ENCODE results near the gene DCAF4L1. TPM values are rescaled to one million over a fixed set of nuclear protein-coding genes. Genes with fewer than 3 reads are reported as not detected.

The DCAF4L1 gene
- total RNA-seq, 3 donors from 2014 or later = 0.29 to 0.48 (median 0.33) TPM

GRCh38 chr4:42008011-42008786 is 26.6 kb downstream of the DCAF4L1 start:
- Histone ChIP-seq H3K36me3 (no peaks in the 10 kb centered on the region), H3K4me1 (no peaks in the 10 kb centered on the region), H3K9me3 (no peaks in the 10 kb centered on the region), H3K4me3 (no peak overlapping the region), H3K27me3 (no peaks in the 10 kb centered on the region), H3K27ac (no peak overlapping the region)
- DNase-seq (ENCODE audit: low spot score in 2 of 2) = no peak
- TF ChIP-seq POLR2A (IDR thresholded peaks at IDR 0.05) = no peak
- intact Hi-C loops (cut with DNase I; ENCODE audit: low total_unique reads) = no loop called here

- Histone ChIP-seq H3K4me1 (no peaks in the 10 kb centered on the region), H3K27me3 (no peaks in the 10 kb centered on the region), H3K9me3 (no peaks in the 10 kb centered on the region), H3K4me3 (no peak overlapping the region), H3K27ac (no peak overlapping the region), H3K36me3 (no peaks in the 10 kb centered on the region)
- intact Hi-C loops (cut with DNase I; ENCODE audit: low total_unique reads) = no loop called here
- no peak for DNase-seq (ENCODE audit: low spot score in 2 of 2)
- TF ChIP-seq POLR2A (IDR thresholded peaks at IDR 0.05) (no peak), POLR2AphosphoS5 (IDR thresholded peaks at IDR 0.05) (no peak), CTCF (IDR thresholded peaks at IDR 0.05) (no peak)
Observed at GRCh38 chr4:42015438-42015837, 33.9 kb downstream of the DCAF4L1 start.

GRCh38 chr4:42018451-42018850 is 36.9 kb downstream of the DCAF4L1 start:
- no peak overlapping the region for H3K4me3 ChIP-seq
- H3K27ac ChIP-seq = no peak overlapping the region
- H3K4me1 ChIP-seq = no peaks in the 10 kb centered on the region
- H3K9me3 ChIP-seq = no peaks in the 10 kb centered on the region
- no peaks in the 10 kb centered on the region for H3K27me3 ChIP-seq
- intact Hi-C loops (cut with DNase I; ENCODE audit: low total_unique reads) = no loop called here
- TF ChIP-seq POLR2AphosphoS5 (IDR thresholded peaks at IDR 0.05) (no peak), POLR2A (IDR thresholded peaks at IDR 0.05) (no peak), CTCF (IDR thresholded peaks at IDR 0.05) (no peak)
- no peak for DNase-seq (ENCODE audit: low spot score in 2 of 2)
- H3K36me3 ChIP-seq = no peaks in the 10 kb centered on the region

Other genes starting within 250 kb of the DCAF4L1 start
- not detected for gene PHOX2B, start 233.0 kb upstream of the DCAF4L1 start, total RNA-seq
- 10 to 100 TPM; 35.7 to 52.7 (median 42.0) TPM for gene TMEM33, start 46.3 kb upstream of the DCAF4L1 start, total RNA-seq
- gene SLC30A9, start 8.8 kb downstream of the DCAF4L1 start, total RNA-seq = 10 to 100 TPM; 36.6 to 59.9 (median 37.4) TPM
- gene BEND4, start 170.9 kb downstream of the DCAF4L1 start, total RNA-seq = under 1 TPM; under 0.01 to 0.44 (median under 0.01) TPM